Spleen (tissue), 11 donors: ENCODE measurements around the gene GTF3C6. TPM values are rescaled to one million over a fixed set of nuclear protein-coding genes. Genes with fewer than 3 reads are reported as not detected.

Source experiments
- DNase-seq: peaks from one replicate; pipeline ENCODE4 v3.0.0-alpha.2; 2020
- H3K27ac ChIP-seq, 8 donors: fragments of 200-600 bp; sonication (generic) in 7 of 8; 1 replicate in 4 of 8; 2 replicates in 4 of 8; pipeline versions ENCODE4 v1.5.0 to v1.8.0; 2016 to 2021; ENCODE audit warnings: inconsistent platforms in 4 of 8, mild to moderate bottlenecking in 4 of 8, moderate library complexity in 1 of 8
- H3K27me3 ChIP-seq, 7 donors: fragments of 200-600 bp; sonication (generic) in 6 of 7; replicated peaks in 1 of 7; 1 replicate in 4 of 7; 2 replicates in 3 of 7; pipeline versions ENCODE4 v1.5.0 to v1.8.0; 2016 to 2021; ENCODE audit warnings: inconsistent platforms in 3 of 7, mild to moderate bottlenecking in 1 of 7
- H3K36me3 ChIP-seq, 6 donors: fragments of 200-600 bp; sonication (generic) in 5 of 6; 1 replicate in 4 of 6; 2 replicates in 2 of 6; pipeline versions ENCODE4 v1.5.0 to v1.8.0; 2016 to 2021; ENCODE audit warnings: inconsistent platforms in 2 of 6
- H3K4me1 ChIP-seq, 6 donors: fragments of 200-600 bp; sonication (generic) in 5 of 6; 1 replicate in 3 of 6; 2 replicates in 3 of 6; pipeline versions ENCODE4 v1.5.0 to v1.8.0; 2016 to 2021; ENCODE audit warnings: inconsistent platforms in 3 of 6
- H3K4me3 ChIP-seq, 8 donors: fragments of 200-600 bp; sonication (generic) in 7 of 8; 1 replicate in 4 of 8; 2 replicates in 4 of 8; pipeline versions ENCODE4 v1.5.0 to v1.8.0; 2016 to 2021; ENCODE audit warnings: inconsistent platforms in 4 of 8, mild to moderate bottlenecking in 4 of 8, moderate library complexity in 2 of 8
- H3K9me3 ChIP-seq, 8 donors: fragments of 200-600 bp; sonication (generic) in 7 of 8; 1 replicate in 4 of 8; 2 replicates in 4 of 8; pipeline versions ENCODE4 v1.5.0 to v1.8.0; 2016 to 2021; ENCODE audit warnings: inconsistent platforms in 4 of 8
- POLR2A ChIP-seq, 3 donors: fragments of 450-650 bp; IDR thresholded peaks; one replicate each; pipeline ENCODE4 v1.5.1; 2017; ENCODE audit warnings: antibody characterized with exemption in 3 of 3, mild to moderate bottlenecking in 1 of 3
- POLR2AphosphoS5 ChIP-seq, 3 donors: sonication (generic); formaldehyde crosslinking; IDR thresholded peaks; one replicate each; pipeline ENCODE4 v1.5.1; 2017; ENCODE audit warnings: antibody characterized with exemption in 3 of 3
- WGBS, 5 donors: extraction: QIAGEN DNeasy Blood & Tissue Kit in 3 of 5; methylation state at CpG; one replicate each; pipeline versions ENCODE4 v1.1.5 to v1.1.7; 2013 to 2018; 5-methylcytosine and 5-hydroxymethylcytosine counted together
- intact Hi-C: fragments of 100-400 bp; cut with DNase I; formaldehyde crosslinking; loops from one replicate; pipeline ENCODE4 v1.15.0; 2023; ENCODE audit warnings: low total_unique reads
- polyA plus RNA-seq, 3 donors: library from polyadenylated mRNA; stranded (reverse); fragments of 200-250 nt; gene quantifications; one replicate each; pipeline ENCODE4 v1.2.1, GENCODE V29; 2013
- total RNA-seq, 7 donors: library from RNA; depleted of rRNA in 3 of 7; stranded (reverse); fragments of >200 nt in 3 of 7; fragmentation: NEBNext Ultra II Directional in 4 of 7; extraction: Animal tissue kit (Norgen Biotek cat#: 25700) in 4 of 7; gene quantifications; one replicate each; pipeline versions ENCODE4 v1.1.0 to v1.2.1, GENCODE V29; 2016 to 2021
- TF ChIP-seq, protein P1 (sequence below), 11 experiments: fragments of 200-600 bp in 7 of 11; fragments of 450-650 bp in 4 of 11; sonication (generic) in 4 of 11; IDR thresholded peaks in 8 of 11; conservative IDR thresholded peaks in 3 of 11; 1 replicate in 7 of 11; 2 replicates in 4 of 11; pipeline versions ENCODE4 v1.4.0 to v1.8.0; 2016 to 2021; ENCODE audit warnings: antibody characterized with exemption in 11 of 11, inconsistent platforms in 4 of 11, mild to moderate bottlenecking in 1 of 11
- donor health status: healthy with polysubstance abuse.
- donor health status: DM: no; HTN: no; CAD: no; lungs with moderate emphysema.
- donor health status: DM: no; HTN: no; CAD: no.
- donor health status: Bipolar disorder and iron deficiency.
- donor health status: healthy.
- donor health status: DM: no; HTN: no; CAD: no.
- donor health status: DM: yes; HTN: yes; CAD: no.

Gene GTF3C6
- total and polyA plus RNA-seq, 10 donors: 27.7 to 61.5 (median 46.4) TPM

- WGBS, 5 donors: 65 to 79% (median 75%) methylated on average over 1 of the region's 1 CpG
- intact Hi-C loops: loop anchor here (5.0 kb wide), 2 partner anchors 262 to 417 kb away; no protein-coding TSS in a partner anchor
- TF ChIP-seq POLR2AphosphoS5 (IDR thresholded peaks at IDR 0.05): no peak
- no peak for TF ChIP-seq POLR2A (IDR thresholded peaks at IDR 0.05)
- TF ChIP-seq, protein P1, sequence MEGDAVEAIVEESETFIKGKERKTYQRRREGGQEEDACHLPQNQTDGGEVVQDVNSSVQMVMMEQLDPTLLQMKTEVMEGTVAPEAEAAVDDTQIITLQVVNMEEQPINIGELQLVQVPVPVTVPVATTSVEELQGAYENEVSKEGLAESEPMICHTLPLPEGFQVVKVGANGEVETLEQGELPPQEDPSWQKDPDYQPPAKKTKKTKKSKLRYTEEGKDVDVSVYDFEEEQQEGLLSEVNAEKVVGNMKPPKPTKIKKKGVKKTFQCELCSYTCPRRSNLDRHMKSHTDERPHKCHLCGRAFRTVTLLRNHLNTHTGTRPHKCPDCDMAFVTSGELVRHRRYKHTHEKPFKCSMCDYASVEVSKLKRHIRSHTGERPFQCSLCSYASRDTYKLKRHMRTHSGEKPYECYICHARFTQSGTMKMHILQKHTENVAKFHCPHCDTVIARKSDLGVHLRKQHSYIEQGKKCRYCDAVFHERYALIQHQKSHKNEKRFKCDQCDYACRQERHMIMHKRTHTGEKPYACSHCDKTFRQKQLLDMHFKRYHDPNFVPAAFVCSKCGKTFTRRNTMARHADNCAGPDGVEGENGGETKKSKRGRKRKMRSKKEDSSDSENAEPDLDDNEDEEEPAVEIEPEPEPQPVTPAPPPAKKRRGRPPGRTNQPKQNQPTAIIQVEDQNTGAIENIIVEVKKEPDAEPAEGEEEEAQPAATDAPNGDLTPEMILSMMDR (IDR thresholded peaks at IDR 0.05 in 8 of 11, conservative IDR thresholded peaks at IDR 0.05 in 3 of 11): no peak
Observed at GRCh38 chr6:110944681-110945151, 13.8 kb upstream of the GTF3C6 start.

GRCh38 chr6:110946498-110946897, 12.0 kb upstream of the GTF3C6 start:
- H3K27me3 ChIP-seq: no peaks in the 10 kb centered on the region
- H3K4me1 ChIP-seq: peaks cover 0 to 8% (median 5%) of the 10 kb centered on the region in 6 donors
- no peak overlapping the region for H3K27ac ChIP-seq
- intact Hi-C loops: loop anchor here (5.0 kb wide), 2 partner anchors 264 to 419 kb away; no protein-coding TSS in a partner anchor
- H3K36me3 ChIP-seq: no peaks in the 10 kb centered on the region
- no peaks in the 10 kb centered on the region for H3K9me3 ChIP-seq
- no peak for DNase-seq
- WGBS, 5 donors: 64 to 90% (median 87%) methylated on average over 2 of the region's 2 CpGs
- H3K4me3 ChIP-seq: no peak overlapping the region
- TF ChIP-seq POLR2A (IDR thresholded peaks at IDR 0.05) (no peak), POLR2AphosphoS5 (IDR thresholded peaks at IDR 0.05) (no peak)
- TF ChIP-seq, protein P1 (IDR thresholded peaks at IDR 0.05 in 8 of 11, conservative IDR thresholded peaks at IDR 0.05 in 3 of 11): no peak

More at GRCh38 chr6:110944681-110945151, 13.8 kb upstream of the GTF3C6 start:
- no peak overlapping the region for H3K27ac ChIP-seq
- no peaks in the 10 kb centered on the region for H3K36me3 ChIP-seq
- no peaks in the 10 kb centered on the region for H3K9me3 ChIP-seq
- no peak for DNase-seq
- peaks cover 0 to 6% (median 4%) of the 10 kb centered on the region in 6 donors for H3K4me1 ChIP-seq
- H3K4me3 ChIP-seq: no peak overlapping the region
- no peaks in the 10 kb centered on the region for H3K27me3 ChIP-seq

- Histone ChIP-seq H3K27me3 (no peaks in the 10 kb centered on the region), H3K36me3 (no peaks in the 10 kb centered on the region), H3K4me1 (peaks cover 0 to 8% (median 5%) of the 10 kb centered on the region in 6 donors), H3K9me3 (no peaks in the 10 kb centered on the region), H3K4me3 (no peak overlapping the region), H3K27ac (no peak overlapping the region)
- TF ChIP-seq POLR2AphosphoS5 (IDR thresholded peaks at IDR 0.05) (no peak), POLR2A (IDR thresholded peaks at IDR 0.05) (no peak)
- TF ChIP-seq, protein P1 (IDR thresholded peaks at IDR 0.05 in 8 of 11, conservative IDR thresholded peaks at IDR 0.05 in 3 of 11): peak in 9 of 11 experiments; percentile 8 to 68 (median 49)
- DNase-seq: no peak
- intact Hi-C loops: loop anchor here (5.0 to 10.0 kb wide), 3 partner anchors 135 to 422 kb away; partner anchors contain the start of gene CDK19
- 34 to 42% (median 39%) methylated on average over 8 of the region's 8 CpGs for WGBS, 5 donors
Observed at GRCh38 chr6:110949679-110950285, 8.7 kb upstream of the GTF3C6 start.

DNA sequence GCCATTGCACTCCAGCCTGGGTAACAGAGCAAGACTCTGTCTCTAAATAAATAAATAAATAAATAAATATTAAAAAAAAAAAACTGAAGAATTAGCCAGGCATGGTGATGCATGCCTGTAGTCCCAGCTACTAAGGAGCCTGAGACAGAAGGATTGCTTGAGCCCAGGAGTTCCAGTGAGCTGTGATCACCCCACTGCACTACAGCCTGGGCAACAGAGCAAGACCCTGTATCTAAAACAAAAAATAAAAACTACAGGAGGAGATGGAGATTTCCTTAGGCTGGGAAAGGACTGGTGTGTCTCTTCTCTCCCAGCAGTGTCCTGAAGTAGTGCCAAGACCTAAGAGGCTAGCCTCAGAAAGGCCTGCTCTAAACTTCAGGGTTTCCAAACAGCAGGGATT, 8.1 kb upstream of the GTF3C6 start:
- TF ChIP-seq POLR2AphosphoS5 (IDR thresholded peaks at IDR 0.05): no peak
- no peak for TF ChIP-seq POLR2A (IDR thresholded peaks at IDR 0.05)
- TF ChIP-seq, protein P1 (IDR thresholded peaks at IDR 0.05 in 8 of 11, conservative IDR thresholded peaks at IDR 0.05 in 3 of 11): no peak
- no peak for DNase-seq
- Histone ChIP-seq H3K9me3 (no peaks in the 10 kb centered on the region), H3K27me3 (no peaks in the 10 kb centered on the region), H3K27ac (no peak overlapping the region), H3K36me3 (no peaks in the 10 kb centered on the region), H3K4me1 (peaks cover 0 to 8% (median 5%) of the 10 kb centered on the region in 6 donors), H3K4me3 (no peak overlapping the region)
- intact Hi-C loops: loop anchor here (10.0 kb wide), 1 partner anchor 136 kb away; the partner anchor contains the start of gene CDK19
